HuH-7.5 (cell line): Measurements from ENCODE around the gene RERE.
"Not testable (repeated sequence)": the region's sequence is repeated elsewhere in the genome, so short reads cannot be mapped to it uniquely, and the experiment has no call there.

ENCODE experiments used
- DNase-seq: peaks from one replicate; pipeline ENCODE4 v3.0.0; 2011; ENCODE audit warnings: low spot score

RERE gene

DNA sequence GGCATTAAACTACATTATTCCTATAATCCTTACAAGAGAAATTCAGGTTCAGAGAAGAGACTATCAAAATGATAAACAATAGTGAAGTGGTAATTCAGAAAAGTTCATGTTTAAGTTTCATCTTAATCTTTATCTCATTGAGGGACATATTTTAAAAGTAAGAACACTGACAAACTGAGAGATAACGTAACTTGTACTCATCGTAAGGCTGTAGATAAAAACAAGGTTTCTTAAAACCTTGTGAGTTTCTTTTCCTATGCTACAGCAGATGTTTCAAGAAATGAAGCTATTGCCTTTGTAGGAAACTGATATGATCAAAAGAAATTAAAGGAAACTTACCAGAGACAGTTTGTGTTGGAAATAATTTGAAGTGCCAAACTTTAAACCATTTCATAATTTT is 65.0 kb downstream of the RERE start:
- DNase-seq: no peak

DNA sequence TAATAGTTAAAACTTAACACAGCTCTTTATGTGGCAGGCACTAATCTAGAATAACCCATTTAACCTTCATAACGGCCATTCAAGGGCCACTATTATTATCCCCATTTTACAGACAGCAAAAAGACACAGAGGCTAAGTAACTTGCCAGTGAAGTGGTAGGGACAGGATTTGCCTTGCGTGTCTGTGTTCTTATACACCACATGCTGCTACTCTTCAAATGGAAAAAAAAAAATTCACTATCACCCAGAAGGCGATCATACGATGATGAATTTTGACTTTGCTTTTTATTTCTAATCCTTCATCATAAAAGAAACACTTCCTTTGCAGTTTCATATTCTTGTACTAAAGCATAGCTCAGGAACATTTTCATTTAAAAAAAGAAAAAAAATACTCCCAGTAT is 65.5 kb downstream of the RERE start:
- DNase-seq: no peak

DNA sequence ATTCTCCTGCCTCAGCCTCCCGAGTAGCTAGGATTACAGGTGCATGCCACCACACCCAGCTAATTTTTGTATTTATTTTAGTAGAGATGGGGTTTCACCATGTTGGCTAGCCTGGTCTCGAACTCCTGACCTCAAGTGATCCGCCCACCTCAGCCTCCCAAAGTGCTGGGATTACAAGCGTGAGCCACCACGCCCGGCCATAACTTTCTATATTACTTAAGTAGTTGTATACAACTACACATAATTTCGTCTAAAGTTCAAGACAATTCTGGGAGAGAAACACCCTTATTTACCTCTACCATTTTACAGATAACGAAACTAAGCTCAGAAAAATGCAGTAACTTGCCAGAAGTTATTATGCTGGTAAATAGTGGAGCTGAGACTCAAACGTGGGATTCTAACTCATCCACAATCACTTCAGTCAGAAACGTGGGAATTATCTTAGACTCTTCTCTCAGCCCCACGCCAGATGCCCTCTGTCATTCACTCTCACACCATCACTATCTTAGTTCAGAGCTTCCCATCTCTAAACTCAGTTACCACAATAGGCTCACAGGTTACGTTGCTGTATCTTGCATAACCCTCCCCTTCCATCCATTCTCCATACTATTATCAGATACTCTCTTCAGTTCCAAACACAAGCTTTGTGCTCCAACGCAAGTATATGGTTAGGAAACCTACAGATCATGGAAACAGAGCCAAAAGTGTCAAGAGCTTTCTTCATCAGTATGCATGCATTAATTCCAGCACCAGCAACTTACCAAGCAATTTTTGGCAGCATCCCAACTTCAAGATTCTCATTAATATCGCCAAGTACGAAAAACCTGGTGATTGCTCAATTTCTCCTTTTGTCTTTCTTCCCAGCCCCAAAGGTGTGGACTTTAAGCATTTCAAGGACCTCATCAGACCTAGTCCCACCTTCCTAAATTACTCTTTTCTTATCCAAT is 69.3 kb downstream of the RERE start:
- DNase-seq: no peak

DNA sequence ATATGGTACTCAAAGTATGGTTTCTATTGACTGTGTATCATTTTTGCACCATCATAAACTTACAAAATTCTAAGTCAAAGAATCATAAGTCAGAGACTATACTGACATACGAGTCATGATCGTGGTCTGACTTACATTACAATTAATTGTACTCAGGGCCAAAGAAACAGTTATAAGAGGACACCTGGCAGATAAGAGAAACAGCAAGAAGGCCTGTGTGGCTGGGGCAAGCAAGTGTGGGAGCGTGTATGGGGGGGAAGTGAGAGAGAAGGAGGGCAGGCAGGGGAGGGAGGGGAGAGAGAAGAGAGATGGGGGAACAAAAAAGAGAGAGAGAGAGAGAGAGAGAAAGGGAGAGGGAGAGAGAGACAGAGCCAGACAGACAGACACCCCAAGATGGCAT is 70.9 kb downstream of the RERE start:
- no peak for DNase-seq

DNA sequence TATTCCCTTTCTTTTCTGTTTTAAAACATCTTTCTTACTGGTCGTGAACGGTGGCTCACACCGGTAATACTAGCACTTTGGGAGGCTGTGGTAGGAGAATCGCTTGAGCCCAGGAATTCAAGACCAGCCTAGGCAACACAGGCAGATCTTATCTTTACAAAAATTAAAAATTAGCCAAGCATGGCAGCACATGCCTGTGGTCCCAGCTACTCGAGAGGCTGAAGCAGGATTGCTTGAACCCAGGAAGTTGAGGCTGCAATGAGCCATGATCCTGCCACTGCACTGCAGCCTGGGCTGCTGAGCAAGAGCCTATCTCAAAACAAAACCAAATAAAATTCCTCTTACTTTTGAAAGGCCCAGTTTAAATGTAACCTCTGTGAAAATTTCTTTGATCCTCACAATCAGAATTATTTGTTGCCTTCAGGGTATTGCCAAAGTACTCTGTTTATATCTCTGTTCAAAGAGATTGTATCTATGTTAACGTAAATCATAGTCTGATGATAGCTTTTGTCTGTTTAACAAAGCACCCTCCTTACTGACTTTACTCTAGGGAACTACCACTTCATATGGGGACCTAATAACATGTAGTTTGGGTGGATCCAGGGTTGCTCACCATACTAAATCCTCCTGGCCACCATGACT is 71.6 kb downstream of the RERE start:
- no peak for DNase-seq

DNA sequence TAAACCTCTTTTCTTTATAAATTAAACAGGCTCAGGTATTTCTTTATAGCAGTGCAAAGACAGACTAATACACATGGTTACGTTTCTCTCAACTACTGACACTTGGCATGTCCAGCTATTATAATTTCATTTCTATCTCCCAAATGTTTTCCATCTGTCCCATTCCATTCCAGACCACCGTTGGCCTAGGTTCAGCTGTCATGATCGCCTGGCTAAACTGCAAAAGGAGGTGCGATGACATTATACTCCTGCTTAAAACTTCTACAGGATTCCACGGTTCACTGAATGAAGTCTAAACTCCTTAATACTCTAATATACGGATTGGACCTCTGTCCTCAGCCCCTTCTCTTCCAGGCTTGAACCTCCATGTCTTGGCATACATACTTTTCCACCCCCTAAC is 72.1 kb downstream of the RERE start:
- no peak for DNase-seq

DNA sequence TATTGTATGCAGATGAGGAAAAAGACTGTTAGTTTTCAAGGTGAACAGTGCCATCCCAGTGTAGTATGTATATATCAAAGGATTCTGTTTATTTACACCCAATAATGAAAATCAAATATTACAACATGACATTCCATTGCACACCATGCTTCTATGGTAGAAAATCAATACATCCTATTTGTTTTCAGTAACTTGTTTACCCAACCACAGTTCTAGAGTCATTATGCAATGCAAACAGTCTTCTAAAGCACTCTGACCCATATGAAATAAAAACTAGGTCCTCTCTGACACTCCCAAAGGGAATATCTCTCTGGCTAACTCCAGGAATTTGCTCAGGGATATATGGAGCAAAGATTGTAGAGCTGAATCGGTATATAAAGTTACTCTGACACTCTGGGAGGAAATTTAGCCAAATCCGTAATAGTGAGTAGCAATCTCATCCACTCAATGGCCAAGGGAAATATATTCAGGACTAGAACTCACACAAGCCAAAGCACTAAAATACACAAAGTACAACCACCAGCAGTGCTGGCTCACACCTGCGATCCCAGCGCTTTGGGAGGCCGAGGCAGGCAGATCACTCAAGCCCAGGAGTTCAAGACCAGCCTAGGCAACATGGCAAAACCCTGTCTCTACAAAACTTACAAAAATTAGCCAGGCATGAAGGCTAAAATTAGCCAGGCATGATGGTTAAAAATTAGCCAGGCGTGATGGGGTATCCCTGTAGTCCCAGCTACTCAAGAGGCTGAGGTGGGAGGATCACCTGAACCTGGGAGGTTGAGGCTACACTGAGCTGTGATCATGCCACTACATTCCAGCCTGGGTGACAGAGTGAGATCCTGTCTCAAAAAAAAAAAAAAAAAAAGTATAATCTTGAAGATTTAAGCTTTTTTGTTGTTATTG is 75.2 kb downstream of the RERE start:
- DNase-seq: peak; percentile 58

DNA sequence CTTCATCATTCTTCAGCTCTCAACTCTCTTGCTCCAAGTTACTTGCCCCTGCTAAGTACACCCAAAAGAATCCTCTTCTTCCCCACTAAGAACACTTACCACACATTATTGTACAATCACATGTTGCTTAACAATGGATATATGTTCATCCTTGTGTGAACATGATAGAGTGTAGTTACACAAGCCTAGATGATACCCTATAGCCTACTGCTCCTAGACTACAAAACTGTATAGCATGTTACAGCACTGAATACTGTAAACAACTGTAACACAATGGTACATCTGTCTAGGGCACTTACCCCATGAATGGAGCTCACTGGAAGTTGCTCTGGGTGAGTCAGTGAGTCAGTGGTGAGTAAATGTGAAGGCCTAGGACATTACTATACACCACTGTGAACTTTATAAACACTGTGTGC is 77.4 kb downstream of the RERE start:
- DNase-seq: no peak

DNA sequence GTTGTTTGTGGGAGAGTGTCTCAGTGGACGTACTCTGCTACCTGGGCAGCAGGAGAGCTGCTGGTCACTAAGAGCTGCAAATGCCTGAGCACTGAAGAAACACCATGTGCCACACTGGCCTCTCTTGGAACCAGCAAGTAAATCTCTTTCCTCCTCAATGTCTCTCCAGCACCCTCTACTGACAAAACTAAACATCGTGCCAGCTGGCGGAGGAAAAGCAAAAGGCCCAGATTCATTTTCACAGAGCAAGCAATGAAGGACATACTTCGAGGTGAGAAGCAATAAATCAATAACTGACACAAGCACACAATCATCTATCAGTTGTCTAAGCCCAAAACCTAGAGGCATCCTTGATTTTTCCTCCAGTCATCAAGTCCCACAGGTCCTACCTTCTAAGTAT is 78.1 kb downstream of the RERE start:
- no peak for DNase-seq

DNA sequence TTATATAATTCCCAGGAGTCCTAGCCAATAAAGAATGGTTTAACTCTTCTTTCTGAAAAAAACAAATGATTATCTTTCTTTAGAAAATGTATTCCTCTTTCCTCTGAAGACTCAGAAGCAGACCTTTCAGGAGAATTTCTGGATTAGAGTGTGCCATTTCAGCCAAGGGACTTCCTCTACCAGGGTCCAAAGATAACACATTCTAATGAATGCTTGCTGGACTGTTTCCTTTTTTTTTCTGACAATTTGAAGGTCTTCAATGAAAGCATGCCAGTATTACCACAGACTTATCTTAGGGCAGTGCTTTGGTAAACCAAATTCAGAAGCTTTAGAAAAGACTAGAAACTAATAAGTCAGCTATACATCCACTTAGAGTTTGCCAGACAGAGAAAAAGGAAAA is 80.5 kb downstream of the RERE start:
- no peak for DNase-seq

DNA sequence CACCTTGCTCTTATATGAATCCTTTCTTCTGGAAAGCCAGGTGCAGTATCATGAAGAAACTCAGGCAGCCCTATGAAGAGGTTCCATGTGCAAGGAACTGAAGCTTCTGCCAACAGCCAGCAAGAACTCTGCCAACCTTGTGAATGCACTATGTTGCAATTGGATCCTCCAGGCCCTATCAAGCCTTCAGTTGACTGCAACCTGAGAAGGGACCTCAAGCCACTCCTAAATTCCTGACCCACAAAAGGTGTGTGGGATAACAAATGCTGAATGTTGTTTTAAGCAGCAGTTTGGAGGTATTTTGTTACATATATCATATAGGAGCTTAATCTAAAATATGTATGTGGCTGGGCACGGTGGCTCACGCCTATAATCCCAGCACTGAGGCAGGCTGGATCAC is 84.0 kb downstream of the RERE start:
- no peak for DNase-seq

DNA sequence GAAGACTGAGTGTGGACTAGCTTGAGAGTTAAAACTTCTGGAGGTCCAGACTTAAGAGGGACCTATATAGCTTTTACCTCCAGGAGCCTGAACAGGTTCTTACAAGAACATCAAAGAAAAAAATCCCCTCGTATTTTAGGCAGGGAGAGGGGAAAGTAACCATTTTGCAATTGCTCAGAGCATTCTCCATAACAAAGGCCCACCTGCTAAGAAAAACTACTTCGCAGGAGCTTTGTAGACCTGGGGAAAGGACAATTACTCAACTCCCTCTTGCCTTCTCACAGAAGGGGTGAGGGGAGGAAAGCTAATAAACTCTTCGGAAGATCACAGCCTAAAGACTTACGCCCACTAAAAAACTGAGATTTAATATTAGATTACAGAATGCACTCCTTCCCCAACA is 86.3 kb downstream of the RERE start:
- DNase-seq: no peak

DNA sequence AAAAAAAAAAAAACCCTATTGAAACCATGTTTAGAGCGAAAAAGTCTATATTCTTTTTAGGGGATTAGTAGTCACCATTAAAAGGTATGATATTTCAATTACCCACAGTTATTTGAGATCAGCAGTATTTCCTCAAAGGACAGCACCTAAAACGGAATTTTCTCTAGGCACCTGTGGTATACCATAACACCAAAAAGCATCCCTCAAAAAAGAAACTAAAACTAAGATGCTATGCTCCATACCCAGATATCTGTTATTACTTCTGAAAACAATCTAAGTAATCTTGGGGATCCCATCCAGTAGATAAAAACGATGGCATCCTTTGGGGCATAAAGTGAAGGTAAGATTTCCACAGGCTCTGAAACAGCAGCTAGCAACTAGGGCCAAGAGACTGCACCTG is 89.0 kb downstream of the RERE start:
- DNase-seq: no peak

DNA sequence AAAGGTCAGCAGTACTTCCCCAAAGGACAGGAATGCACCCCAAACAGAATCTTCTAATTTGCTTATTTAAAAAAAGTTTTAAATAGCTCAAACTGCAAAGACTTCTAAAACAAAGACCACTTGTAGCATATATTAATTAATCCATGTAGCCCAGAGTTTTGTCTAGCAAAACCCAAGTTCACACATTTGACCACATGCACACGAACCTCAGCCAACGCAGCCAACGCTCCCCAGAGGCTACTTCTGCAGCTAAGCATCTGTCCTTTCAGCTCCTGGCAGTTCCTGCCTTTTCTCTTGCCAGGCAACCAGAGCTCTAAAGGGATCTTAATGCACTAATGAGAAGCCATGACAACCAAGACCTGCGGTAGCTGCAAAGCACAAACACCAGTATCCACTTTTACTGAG is 89.6 kb downstream of the RERE start:
- no peak for DNase-seq

DNA sequence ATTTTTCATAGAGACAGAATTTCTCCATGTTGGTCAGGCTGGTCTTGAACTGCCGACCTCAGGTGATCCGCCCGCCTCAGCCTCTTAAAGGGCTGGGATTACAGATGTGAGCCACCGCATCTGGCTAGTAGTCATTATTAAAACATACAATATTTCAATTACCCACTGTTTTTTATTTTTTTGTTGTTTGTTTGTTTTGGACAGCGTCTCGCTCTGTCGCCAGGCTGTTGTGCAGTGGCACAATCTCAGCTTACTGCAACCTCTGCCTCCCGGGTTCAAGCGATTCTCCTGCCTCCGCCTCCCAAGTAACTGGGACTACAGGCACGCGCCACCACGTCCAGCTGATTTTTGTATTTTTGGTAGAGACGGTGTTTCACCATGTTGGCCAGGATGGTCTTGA is 90.1 kb downstream of the RERE start:
- DNase-seq: not testable (repeated sequence)

DNA sequence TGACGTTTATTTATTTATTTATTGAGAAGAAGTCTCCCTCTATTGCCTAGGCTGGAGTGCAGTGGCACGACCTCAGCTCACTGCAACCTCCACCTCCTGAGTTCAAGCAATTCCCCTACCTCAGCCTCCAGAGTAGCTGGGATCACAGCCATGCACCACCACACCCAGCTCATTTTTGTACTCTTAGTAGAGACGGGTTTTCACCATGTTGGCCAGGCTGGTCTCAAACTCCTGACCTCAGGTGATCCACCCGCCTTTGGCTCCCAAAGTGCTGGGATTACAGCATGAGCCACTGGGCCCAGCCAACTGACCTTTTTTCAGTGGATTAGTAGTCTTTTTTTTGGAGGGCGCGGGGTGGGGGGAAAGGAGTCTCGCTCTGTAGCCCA is 90.6 kb downstream of the RERE start:
- DNase-seq: not testable (repeated sequence)

DNA sequence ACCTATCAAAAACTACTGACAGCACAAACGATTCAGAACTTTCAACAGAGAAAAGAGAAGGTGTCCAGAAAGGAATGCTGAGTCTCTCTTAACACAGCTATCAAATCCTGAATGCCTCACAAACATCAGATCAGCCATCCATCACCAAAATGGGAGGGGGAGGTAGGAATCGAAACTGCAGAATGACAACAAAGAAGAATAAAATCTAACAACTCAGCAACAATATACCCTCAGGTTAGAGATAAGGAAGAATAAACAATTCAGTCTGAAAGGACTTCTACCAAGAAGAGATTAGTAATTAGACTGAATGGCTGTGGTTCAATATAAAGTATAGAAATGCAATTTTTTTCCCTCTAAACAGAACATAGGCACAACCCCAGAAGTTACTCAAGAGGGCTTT is 94.4 kb downstream of the RERE start:
- no peak for DNase-seq

DNA sequence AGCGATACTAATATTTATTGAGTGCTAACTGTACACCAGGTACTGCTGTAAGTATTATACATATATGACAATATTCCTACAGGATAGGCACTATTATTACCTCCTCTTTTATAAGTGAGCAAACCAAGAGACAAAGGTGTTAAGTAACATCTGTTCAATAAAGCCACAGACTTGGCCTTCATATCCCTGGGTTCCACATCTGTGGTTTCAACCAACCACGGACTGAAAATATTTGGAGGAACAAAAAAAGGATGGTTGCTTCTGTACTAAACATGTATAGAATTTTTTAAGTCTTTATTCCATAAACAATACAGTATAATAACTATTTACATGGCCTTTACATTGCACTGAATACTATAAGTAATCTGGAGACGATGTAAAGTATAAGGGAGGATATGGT is 95.1 kb downstream of the RERE start:
- DNase-seq: no peak

DNA sequence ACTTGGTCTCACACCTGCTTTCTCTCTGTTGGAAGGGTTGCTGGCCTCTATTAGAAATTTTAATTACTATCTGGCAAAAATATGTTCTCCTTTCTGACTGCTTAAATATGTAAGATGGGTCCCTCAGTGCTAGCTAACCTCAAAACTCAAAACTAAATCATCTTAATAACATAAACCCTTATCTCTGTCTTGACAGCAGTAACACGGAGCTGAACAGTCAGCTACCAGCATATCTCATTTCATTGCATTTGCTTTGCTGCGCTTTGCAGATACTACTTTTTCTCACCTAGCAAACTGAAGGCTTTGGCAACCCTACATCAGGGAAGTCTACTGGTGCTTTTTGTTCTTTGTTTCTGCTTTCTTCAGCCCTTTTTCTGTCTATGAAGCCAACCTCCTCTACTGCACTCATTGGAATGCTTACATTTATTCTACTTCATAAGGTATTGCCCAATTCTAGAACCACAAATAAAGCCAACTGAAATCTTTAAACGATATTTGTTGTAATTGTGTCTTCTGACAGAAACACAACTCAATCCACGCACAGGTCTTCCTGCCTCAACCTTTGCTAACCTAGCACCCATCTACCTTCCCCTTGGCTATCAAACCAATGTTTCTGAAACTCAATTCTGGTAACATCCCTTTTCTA is 95.6 kb downstream of the RERE start:
- DNase-seq: no peak

DNA sequence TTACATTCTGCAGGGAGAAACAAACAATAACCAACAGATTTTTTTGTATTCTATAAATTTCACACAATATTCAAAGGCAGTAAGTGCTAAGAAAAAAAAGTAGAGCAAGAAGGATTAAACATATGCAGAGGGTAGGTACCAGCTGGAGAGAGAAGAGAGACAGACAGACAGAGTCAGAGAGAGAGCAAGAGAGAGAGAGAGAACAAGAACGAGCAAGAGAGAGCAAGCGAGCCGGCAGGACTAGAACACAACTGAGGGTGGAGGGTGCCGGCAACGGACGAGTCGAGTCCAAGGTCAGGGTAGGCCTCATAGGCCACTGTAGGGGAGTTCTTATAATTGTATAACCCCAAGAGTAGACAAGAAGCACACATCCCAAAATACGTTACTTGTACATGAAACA is 97.1 kb downstream of the RERE start:
- DNase-seq: no peak

DNA sequence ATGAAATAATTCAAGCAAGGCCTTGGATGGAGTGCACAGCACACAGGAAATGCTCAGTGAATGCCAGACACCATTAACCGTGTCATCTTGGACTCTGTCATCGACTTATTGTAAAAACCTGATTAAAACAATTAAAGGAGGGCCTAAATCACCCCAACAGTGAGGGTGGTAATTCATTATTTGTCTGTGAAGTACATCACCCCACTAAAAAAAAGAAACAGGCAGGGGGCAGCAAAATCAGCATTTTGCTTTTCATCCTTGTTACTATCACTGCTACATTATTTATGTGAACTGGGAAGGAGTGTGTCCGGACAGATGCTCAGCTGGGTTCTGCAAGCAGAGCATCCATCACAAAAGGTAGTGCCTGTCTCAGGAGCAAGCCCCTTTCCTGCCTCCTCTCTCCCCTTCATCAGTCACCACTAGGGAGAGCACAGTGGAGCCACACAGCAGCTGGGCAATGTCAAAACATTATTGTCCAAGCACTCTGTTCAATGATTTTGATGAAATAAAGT is 98.5 kb downstream of the RERE start:
- no peak for DNase-seq

DNA sequence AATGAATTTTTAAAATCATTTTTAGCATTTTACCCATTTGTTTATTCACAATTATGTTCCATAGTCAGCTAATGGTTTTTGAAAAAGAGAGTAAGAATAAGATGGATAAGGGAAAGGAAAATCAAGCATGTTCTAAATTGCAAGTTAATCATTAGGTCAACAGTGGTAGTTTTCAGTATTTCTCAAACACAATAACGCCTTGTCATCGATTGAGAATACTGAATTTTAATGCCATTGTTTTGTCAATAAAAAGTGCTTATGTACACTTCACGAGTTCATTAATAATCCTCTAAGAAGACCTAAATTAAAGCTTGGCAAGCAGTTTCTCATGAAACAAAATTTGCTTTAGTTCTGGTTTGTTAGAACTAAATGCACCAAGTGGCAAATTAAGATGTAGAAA is 100.3 kb downstream of the RERE start:
- no peak for DNase-seq
